HepG2 (cell line): ENCODE data around the gene LDLRAP1. TPM values are rescaled to one million over a fixed set of nuclear protein-coding genes. Genes with fewer than 3 reads are reported as not detected.

Experiments used
- ADNP ChIP-seq: sonication (generic); formaldehyde crosslinking; IDR thresholded peaks from 2 replicates; pipeline ENCODE4 v1.4.0; 2020; ENCODE audit warnings: missing genetic modification reagents
- BATF2 ChIP-seq: sonication (generic); formaldehyde crosslinking; IDR thresholded peaks from 2 replicates; pipeline ENCODE4 v1.8.0; 2022; ENCODE audit warnings: mild to moderate bottlenecking, missing genetic modification reagents, moderate library complexity
- CHD4 ChIP-seq: fragments of 200-600 bp; sonication (generic); IDR thresholded peaks from 2 replicates; pipeline ENCODE4 v1.7.0; 2017; ENCODE audit warnings: mild to moderate bottlenecking, low read length, borderline replicate concordance
- ETV6 ChIP-seq: sonication (generic); formaldehyde crosslinking; conservative IDR thresholded peaks from 2 replicates; pipeline ENCODE4 v1.4.0; 2020; ENCODE audit warnings: missing genetic modification reagents
- GFI1 ChIP-seq: sonication (generic); formaldehyde crosslinking; IDR thresholded peaks from 2 replicates; pipeline ENCODE4 v1.5.0; 2020; ENCODE audit warnings: missing genetic modification reagents, mild to moderate bottlenecking, borderline replicate concordance
- HNF4A ChIP-seq: sonication (generic); formaldehyde crosslinking; IDR thresholded peaks from 2 replicates; pipeline ENCODE4 v1.4.0; 2020; ENCODE audit warnings: missing genetic modification reagents
- KDM1A ChIP-seq: IDR thresholded peaks from 2 replicates; pipeline ENCODE4 v1.6.1; 2016; ENCODE audit warnings: missing compliant biosample characterization
- MAZ ChIP-seq, 2 experiments: sonication (generic) in 1 of 2; formaldehyde crosslinking in 1 of 2; IDR thresholded peaks; 2 replicates each; pipeline versions ENCODE4 v1.5.0 to v1.6.1; 2012 to 2020; ENCODE audit warnings: low read depth in 2 of 2, mild to moderate bottlenecking in 2 of 2, borderline replicate concordance in 1 of 2, improper control_type of control experiment in 1 of 2, low read length in 1 of 2, missing genetic modification reagents in 1 of 2, moderate library complexity in 1 of 2
- POGZ ChIP-seq: sonication (generic); formaldehyde crosslinking; IDR thresholded peaks from 2 replicates; pipeline ENCODE4 v1.4.0; 2020; ENCODE audit warnings: mild to moderate bottlenecking, missing genetic modification reagents
- RCOR2 ChIP-seq: IDR thresholded peaks from 2 replicates; pipeline ENCODE4 v1.6.1; 2016; ENCODE audit warnings: missing biosample characterization, missing genetic modification reagents
- SMC3 ChIP-seq: IDR thresholded peaks from 2 replicates; pipeline ENCODE4 v1.6.1; 2011; ENCODE audit warnings: low read length, improper control_type of control experiment
- SRY ChIP-seq: sonication (generic); formaldehyde crosslinking; IDR thresholded peaks from 2 replicates; pipeline ENCODE4 v1.8.0; 2022; ENCODE audit warnings: mild to moderate bottlenecking, missing genetic modification reagents
- TFE3 ChIP-seq: IDR thresholded peaks from 2 replicates; pipeline ENCODE4 v1.6.1; 2016
- ZNF362 ChIP-seq: sonication (generic); formaldehyde crosslinking; IDR thresholded peaks from 2 replicates; pipeline ENCODE4 v1.4.0; 2020; ENCODE audit warnings: missing genetic modification reagents, mild to moderate bottlenecking, borderline replicate concordance
- ZNF629 ChIP-seq: sonication (generic); formaldehyde crosslinking; conservative IDR thresholded peaks from 2 replicates; pipeline ENCODE4 v1.5.0; 2020; ENCODE audit warnings: missing genetic modification reagents
- ZNF644 ChIP-seq: IDR thresholded peaks from 2 replicates; pipeline ENCODE4 v1.6.1; 2016; ENCODE audit warnings: low read depth
- ZNF710 ChIP-seq: sonication (generic); formaldehyde crosslinking; IDR thresholded peaks from 2 replicates; pipeline ENCODE4 v1.5.0; 2020; ENCODE audit warnings: mild to moderate bottlenecking, missing genetic modification reagents, borderline replicate concordance
- ZSCAN30 ChIP-seq: sonication (generic); formaldehyde crosslinking; IDR thresholded peaks from 2 replicates; pipeline ENCODE4 v1.5.0; 2020; ENCODE audit warnings: mild to moderate bottlenecking, missing genetic modification reagents
- polyA plus RNA-seq, 8 experiments: library from polyadenylated mRNA; depleted of rRNA in 3 of 8; stranded (reverse) in 7 of 8; unstranded in 1 of 8; fragments of >200 nt; fragmentation: Illumina TruSeq in 4 of 8; extraction: Trizol in 4 of 8; gene quantifications; 2 replicates each; pipeline versions ENCODE4 v1.2.1 to v1.2.3, GENCODE V29; 2011 to 2016; ENCODE audit warnings: low read depth in 4 of 8, missing spikeins in 1 of 8, mixed read lengths in 1 of 8; ENCODE audit not compliant: insufficient read depth in 1 of 8
- total RNA-seq, 5 experiments: library from RNA; depleted of rRNA; stranded (reverse); fragments of >200 nt; fragmentation: Illumina TruSeq; extraction: Trizol; gene quantifications; 2 replicates each; pipeline ENCODE4 v1.2.3, GENCODE V29; 2016; ENCODE audit warnings: low read depth in 1 of 5
- TF ChIP-seq, protein P1 (sequence below): sonication (generic); formaldehyde crosslinking; conservative IDR thresholded peaks from 2 replicates; pipeline ENCODE4 v1.4.0; 2020; ENCODE audit warnings: missing genetic modification reagents

The LDLRAP1 gene
- total and polyA plus RNA-seq, 2 of the 13 experiments (the other 11 are each of a cell fraction or from before 2014, with no cell fraction given): 7.2 to 12.1 TPM

- TF ChIP-seq ZNF710 (CRISPR knock-in tag): 0 out of 2 replicates have a peak, but pooled peaks have one; percentile 35
- TF ChIP-seq ETV6 (CRISPR knock-in tag): no peak
- peak; percentile 19; the same call in 1 of the 2 replicates for TF ChIP-seq POGZ (CRISPR knock-in tag)
- TF ChIP-seq SRY (CRISPR knock-in tag): no peak
- no peak for TF ChIP-seq ZSCAN30 (CRISPR knock-in tag)
- TF ChIP-seq HNF4A: peak; percentile 30; the same call in 1 of the 2 replicates
- peak; percentile 33; the same call in 1 of the 2 replicates for TF ChIP-seq GFI1
- TF ChIP-seq BATF2 (CRISPR knock-in tag): no peak
- peak; percentile 39; the same call in 1 of the 2 replicates for TF ChIP-seq ZNF629 (CRISPR knock-in tag)
- no peak for TF ChIP-seq TFE3 (CRISPR knock-in tag)
- TF ChIP-seq ADNP (CRISPR knock-in tag): 0 out of 2 replicates have a peak, but pooled peaks have one; percentile 61
- TF ChIP-seq SMC3: no peak
- TF ChIP-seq, protein P1, sequence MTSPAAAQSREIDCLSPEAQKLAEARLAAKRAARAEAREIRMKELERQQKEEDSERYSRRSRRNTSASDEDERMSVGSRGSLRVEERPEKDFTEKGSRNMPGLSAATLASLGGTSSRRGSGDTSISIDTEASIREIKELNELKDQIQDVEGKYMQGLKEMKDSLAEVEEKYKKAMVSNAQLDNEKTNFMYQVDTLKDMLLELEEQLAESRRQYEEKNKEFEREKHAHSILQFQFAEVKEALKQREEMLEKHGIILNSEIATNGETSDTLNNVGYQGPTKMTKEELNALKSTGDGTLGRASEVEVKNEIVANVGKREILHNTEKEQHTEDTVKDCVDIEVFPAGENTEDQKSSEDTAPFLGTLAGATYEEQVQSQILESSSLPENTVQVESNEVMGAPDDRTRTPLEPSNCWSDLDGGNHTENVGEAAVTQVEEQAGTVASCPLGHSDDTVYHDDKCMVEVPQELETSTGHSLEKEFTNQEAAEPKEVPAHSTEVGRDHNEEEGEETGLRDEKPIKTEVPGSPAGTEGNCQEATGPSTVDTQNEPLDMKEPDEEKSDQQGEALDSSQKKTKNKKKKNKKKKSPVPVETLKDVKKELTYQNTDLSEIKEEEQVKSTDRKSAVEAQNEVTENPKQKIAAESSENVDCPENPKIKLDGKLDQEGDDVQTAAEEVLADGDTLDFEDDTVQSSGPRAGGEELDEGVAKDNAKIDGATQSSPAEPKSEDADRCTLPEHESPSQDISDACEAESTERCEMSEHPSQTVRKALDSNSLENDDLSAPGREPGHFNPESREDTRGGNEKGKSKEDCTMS (CRISPR knock-in tag): no peak
- peak; percentile 95 for TF ChIP-seq CHD4
- no peak for TF ChIP-seq ZNF644
- no peak for TF ChIP-seq ZNF362
- peak; percentile 46; the same call in 1 of the 2 replicates for TF ChIP-seq RCOR2 (CRISPR knock-in tag)
- TF ChIP-seq KDM1A (CRISPR knock-in tag): peak; percentile 65; the same call in 1 of the 2 replicates
- peak; percentile 23; the same call in 1 of the 2 replicates for TF ChIP-seq MAZ (IDR thresholded peaks at IDR 0.05; ENCODE audit: borderline replicate concordance, low read depth, low read length)
- TF ChIP-seq MAZ (CRISPR knock-in tag; IDR thresholded peaks at IDR 0.05; ENCODE audit: low read depth): no peak
These were observed 2.0 kb upstream of the LDLRAP1 start (continued) for GRCh38 chr1:25541425-25541824.
